GM23248 (cell line): Measurements from ENCODE around the gene VDAC1.

Experiments used
- EZH2 ChIP-seq: fragments of 200-600 bp; sonication (generic); IDR thresholded peaks from 2 replicates; pipeline ENCODE4 v1.6.1; 2018; ENCODE audit warnings: antibody characterized with exemption, mild to moderate bottlenecking; ENCODE audit not compliant: insufficient read depth, poor library complexity, severe bottlenecking
- EZH2phosphoT487 ChIP-seq: fragments of 200-600 bp; sonication (generic); IDR thresholded peaks from 2 replicates; pipeline ENCODE4 v1.6.1; 2018; ENCODE audit warnings: antibody characterized with exemption, moderate library complexity, mild to moderate bottlenecking, low read depth; ENCODE audit not compliant: insufficient read depth

DNA sequence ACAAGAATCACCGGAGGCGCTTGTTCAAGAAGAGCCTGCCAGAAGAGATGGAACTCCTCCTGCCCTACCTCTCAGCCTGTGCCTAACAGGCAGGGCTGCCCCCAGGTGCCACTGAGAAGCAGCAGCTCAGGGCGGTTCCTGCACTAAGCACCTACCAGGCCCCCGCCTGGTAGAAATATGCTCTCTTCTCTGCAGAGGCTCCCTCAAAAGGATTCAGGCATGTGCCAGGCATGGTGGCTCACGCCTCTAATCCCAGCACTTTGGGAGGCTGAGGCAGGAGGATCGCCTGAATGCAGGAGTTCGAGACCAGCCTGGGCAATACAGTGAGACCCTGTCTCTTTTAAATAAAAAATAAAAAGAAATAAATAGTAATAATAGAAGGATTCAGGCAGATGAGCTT, 6.0 kb downstream of the VDAC1 start:
- TF ChIP-seq EZH2phosphoT487 (no peak), EZH2 (no peak)
